ENCODE data around the gene CEP44. TPM values are rescaled to one million over a fixed set of nuclear protein-coding genes. Genes with fewer than 3 reads are reported as not detected.

CEP44 gene
- total RNA-seq, 1 experiment from 2014 or later: 11.5 TPM

- TF ChIP-seq YY1 (IDR thresholded peaks at IDR 0.05; ENCODE audit: extremely low read depth, insufficient replicate concordance, low read depth, low read length): no peak
- no peak for TF ChIP-seq MAX (IDR thresholded peaks at IDR 0.05)
- no peak for TF ChIP-seq CEBPB (IDR thresholded peaks at IDR 0.05; ENCODE audit: low read depth)
- no peak for TF ChIP-seq CBX3 (IDR thresholded peaks at IDR 0.05; ENCODE audit: low read depth)
- H3K27ac ChIP-seq (ENCODE audit: low read depth, low read length): no peak overlapping the region
- BruUV-seq (replicated peaks): no TSS peak
- no peaks in the 10 kb centered on the region for H4K20me1 ChIP-seq (ENCODE audit: insufficient read depth)
- ChIA-PET CTCF (no interaction called here), RAD21 (ENCODE audit: low non-redundant PET in 1 of 2, low total read pairs in 2 of 2, uncharacterized antibody in 2 of 2, unreplicated experiment in 2 of 2) (no interaction called here), POLR2A (no interaction called here)
- no peaks in the 10 kb centered on the region for H3K79me2 ChIP-seq (ENCODE audit: insufficient read depth, low read length)
- no peak for DNase-seq (ENCODE audit: low read depth, low spot score)
- H3K9ac ChIP-seq (ENCODE audit: low read length): no peak overlapping the region
- no peaks in the 10 kb centered on the region for H3K9me3 ChIP-seq (ENCODE audit: control insufficient read depth in 1 of 2, insufficient read depth in 1 of 2, low read depth in 1 of 2, low read length in 2 of 2)
- H3K4me2 ChIP-seq (ENCODE audit: low read length): no peak overlapping the region; the same call in 1 of the 2 replicates
- H3K9me2 ChIP-seq (ENCODE audit: insufficient read depth): no peaks in the 10 kb centered on the region
- intact Hi-C loops (cut with micrococcal nuclease): no loop called here
- H2AFZ ChIP-seq (ENCODE audit: low read depth, low read length, poor library complexity, severe bottlenecking): no peak overlapping the region
- no peaks in the 10 kb centered on the region for H3K4me1 ChIP-seq (ENCODE audit: control insufficient read depth in 1 of 2, insufficient read depth in 2 of 2, low read length in 2 of 2)
- no peak for ATAC-seq
- H3K4me3 ChIP-seq (replicated peaks in 1 of 2; ENCODE audit: low read depth in 1 of 2, low read length in 2 of 2): no peak overlapping the region
- H3K27me3 ChIP-seq (ENCODE audit: insufficient read depth, low read length): no peaks in the 10 kb centered on the region
- no peaks in the 10 kb centered on the region for H3K36me3 ChIP-seq (ENCODE audit: control insufficient read depth in 1 of 2, insufficient read depth in 2 of 2, low read length in 2 of 2)
Measured at GRCh38 chr4:174375422-174375821, 91.7 kb downstream of the CEP44 start.

GRCh38 chr4:174377613-174378012 is 93.9 kb downstream of the CEP44 start:
- no peak overlapping the region for H3K27ac ChIP-seq (ENCODE audit: low read depth, low read length)
- H3K4me2 ChIP-seq (ENCODE audit: low read length): no peak overlapping the region
- POLR2A ChIA-PET: no interaction called here
- CTCF ChIA-PET: no interaction called here
- H4K20me1 ChIP-seq (ENCODE audit: insufficient read depth): no peaks in the 10 kb centered on the region
- no peaks in the 10 kb centered on the region for H3K79me2 ChIP-seq (ENCODE audit: insufficient read depth, low read length)
- no peaks in the 10 kb centered on the region for H3K27me3 ChIP-seq (ENCODE audit: insufficient read depth, low read length)
- H3K4me1 ChIP-seq (ENCODE audit: control insufficient read depth in 1 of 2, insufficient read depth in 2 of 2, low read length in 2 of 2): no peaks in the 10 kb centered on the region
- H3K9me2 ChIP-seq (ENCODE audit: insufficient read depth): no peaks in the 10 kb centered on the region
- intact Hi-C loops (cut with micrococcal nuclease): no loop called here
- no TSS peak for BruUV-seq (replicated peaks)
- DNase-seq (ENCODE audit: low read depth, low spot score) (no peak), ATAC-seq (no peak)
- no peak overlapping the region for H2AFZ ChIP-seq (ENCODE audit: low read depth, low read length, poor library complexity, severe bottlenecking)
- TF ChIP-seq TCF7L2 (IDR thresholded peaks at IDR 0.05; ENCODE audit: borderline replicate concordance, extremely low read depth, insufficient read depth, insufficient read length) (no peak), RAD21 (IDR thresholded peaks at IDR 0.05; ENCODE audit: low read depth) (no peak), ZBTB33 (IDR thresholded peaks at IDR 0.05; ENCODE audit: extremely low read depth, insufficient replicate concordance, low read length) (no peak)
- H3K36me3 ChIP-seq (ENCODE audit: control insufficient read depth in 1 of 2, insufficient read depth in 2 of 2, low read length in 2 of 2): no peaks in the 10 kb centered on the region
- H3K9me3 ChIP-seq (ENCODE audit: control insufficient read depth in 1 of 2, insufficient read depth in 1 of 2, low read depth in 1 of 2, low read length in 2 of 2): no peaks in the 10 kb centered on the region
- no peak overlapping the region for H3K4me3 ChIP-seq (replicated peaks in 1 of 2; ENCODE audit: low read depth in 1 of 2, low read length in 2 of 2)
- H3K9ac ChIP-seq (ENCODE audit: low read length): no peak overlapping the region
- RAD21 ChIA-PET (ENCODE audit: low non-redundant PET in 1 of 2, low total read pairs in 2 of 2, uncharacterized antibody in 2 of 2, unreplicated experiment in 2 of 2): no interaction called here
